GM18511 (cell line): ENCODE data around the gene RPL36AL.
"Not testable (repeated sequence)": the region's sequence is repeated elsewhere in the genome, so short reads cannot be mapped to it uniquely, and the experiment has no call there.

Experiments used
- ATAC-seq: cut with Tn5 transposase; IDR thresholded peaks from one replicate; pipeline ENCODE4 v1.9.1; 2021; ENCODE audit warnings: mild to moderate bottlenecking, moderate library complexity; ENCODE audit not compliant: unreplicated experiment

Gene RPL36AL

GRCh38 chr14:49620182-49621113, at the start of gene RPL36AL, which contains the start of gene MGAT2:
Gene RPL36AL (minus strand): TSS chr14:49620626. CDS start chr14:49619104, 1,522 bp downstream.
Gene MGAT2 (plus strand): TSS chr14:49620799. CDS start chr14:49621269, 470 bp downstream.
- peak; percentile 94 for ATAC-seq

GRCh38 chr14:49659526-49660455, 39.4 kb upstream of the RPL36AL start:
- no peak for ATAC-seq

- not testable (repeated sequence) for ATAC-seq
These were observed 37.1 kb upstream of the RPL36AL start for GRCh38 chr14:49657500-49657899.

- ATAC-seq: no peak
These were observed 34.1 kb upstream of the RPL36AL start for GRCh38 chr14:49654511-49654910.

GRCh38 chr14:49653508-49653907, 33.1 kb upstream of the RPL36AL start:
- no peak for ATAC-seq

GRCh38 chr14:49642163-49642562, 21.7 kb upstream of the RPL36AL start:
- ATAC-seq: no peak

- ATAC-seq: peak; percentile 47
These were observed 21.3 kb upstream of the RPL36AL start for GRCh38 chr14:49641697-49642129.

- no peak for ATAC-seq
These were observed 20.4 kb upstream of the RPL36AL start for GRCh38 chr14:49640540-49641417.

GRCh38 chr14:49637534-49638078, 17.2 kb upstream of the RPL36AL start:
- no peak for ATAC-seq

- no peak for ATAC-seq
These were observed 16.4 kb upstream of the RPL36AL start for GRCh38 chr14:49636866-49637265.

- ATAC-seq: peak; percentile 32
These were observed 14.3 kb upstream of the RPL36AL start, which contains the start of gene DNAAF2 for GRCh38 chr14:49634547-49635334. Gene DNAAF2 (minus strand): TSS chr14:49635244. CDS start chr14:49635149, 95 bp downstream.

GRCh38 chr14:49633640-49634546, 13.5 kb upstream of the RPL36AL start:
- ATAC-seq: peak; percentile 82

GRCh38 chr14:49623941-49624839, 3.8 kb upstream of the RPL36AL start:
- ATAC-seq: no peak

- ATAC-seq: no peak
These were observed 3.0 kb upstream of the RPL36AL start for GRCh38 chr14:49623387-49623786.

GRCh38 chr14:49622022-49622607, 1.7 kb upstream of the RPL36AL start:
- ATAC-seq: no peak

- peak; percentile 39 for ATAC-seq
These were observed 872 bp upstream of the RPL36AL start for GRCh38 chr14:49621114-49621881.
